DOHH2 (cell line): ENCODE data around the gene PAN2.
"Not testable (repeated sequence)": the region's sequence is repeated elsewhere in the genome, so short reads cannot be mapped to it uniquely, and the experiment has no call there.

Experiments
- H3F3A ChIP-seq: fragments of 200-600 bp; sonication (generic), shearing (Covaris generic); 2 replicates; pipeline ENCODE4 v1.6.0; 2016; ENCODE audit warnings: antibody characterized with exemption, mild to moderate bottlenecking; ENCODE audit not compliant: control insufficient read depth, insufficient read depth
- H3K27ac ChIP-seq: fragments of 200-600 bp; sonication (generic); 2 replicates; pipeline ENCODE4 v1.5.1; 2014; ENCODE audit warnings: low read depth, mild to moderate bottlenecking, low read length, moderate library complexity
- H3K27me3 ChIP-seq: fragments of 200-600 bp; sonication (generic); 2 replicates; pipeline ENCODE4 v1.6.1; 2014; ENCODE audit warnings: mild to moderate bottlenecking, low read length, mixed read lengths; ENCODE audit not compliant: control insufficient read depth
- H3K36me3 ChIP-seq: fragments of 200-600 bp; sonication (generic); 2 replicates; pipeline ENCODE4 v1.6.1; 2014; ENCODE audit warnings: mild to moderate bottlenecking, low read length, moderate library complexity, mixed read lengths; ENCODE audit not compliant: control insufficient read depth
- H3K4me1 ChIP-seq: fragments of 200-600 bp; sonication (generic); 2 replicates; pipeline ENCODE4 v1.6.1; 2014; ENCODE audit warnings: mild to moderate bottlenecking, low read length, mixed read lengths; ENCODE audit not compliant: control insufficient read depth
- H3K4me2 ChIP-seq: fragments of 200-600 bp; sonication (generic); 2 replicates; pipeline ENCODE4 v1.6.0; 2014; ENCODE audit warnings: mild to moderate bottlenecking, low read length, moderate library complexity
- H3K4me3 ChIP-seq: fragments of 200-600 bp; sonication (generic); 2 replicates; pipeline ENCODE4 v1.5.1; 2014; ENCODE audit warnings: mild to moderate bottlenecking, low read length, mixed read lengths
- H3K79me2 ChIP-seq: fragments of 200-600 bp; sonication (generic); 2 replicates; pipeline ENCODE4 v1.6.1; 2014; ENCODE audit warnings: mild to moderate bottlenecking, low read length, mixed read lengths; ENCODE audit not compliant: control insufficient read depth
- H3K9me2 ChIP-seq: fragments of 200-600 bp; sonication (generic); replicated peaks from 2 replicates; pipeline ENCODE4 v1.6.1; 2014; ENCODE audit warnings: mild to moderate bottlenecking, low read length, mixed read lengths; ENCODE audit not compliant: control insufficient read depth
- H3K9me3 ChIP-seq: fragments of 200-600 bp; sonication (generic); 2 replicates; pipeline ENCODE4 v1.6.1; 2014; ENCODE audit warnings: antibody characterized with exemption, low read length, mixed read lengths; ENCODE audit not compliant: control insufficient read depth, insufficient read depth
- H4K20me1 ChIP-seq: fragments of 200-600 bp; sonication (generic); 2 replicates; pipeline ENCODE4 v1.6.0; 2014; ENCODE audit warnings: low read depth, mild to moderate bottlenecking, antibody characterized with exemption, low read length, moderate library complexity; ENCODE audit not compliant: control insufficient read depth, insufficient read depth
- CTCF ChIP-seq: fragments of 200-600 bp; sonication (generic); IDR thresholded peaks from one replicate; pipeline ENCODE4 v1.5.1; 2014; ENCODE audit warnings: antibody characterized with exemption, mild to moderate bottlenecking, low read depth, low read length; ENCODE audit not compliant: poor library complexity, severe bottlenecking
- EZH2phosphoT487 ChIP-seq: fragments of 200-600 bp; sonication (generic); IDR thresholded peaks from 2 replicates; pipeline ENCODE4 v1.6.1; 2017; ENCODE audit warnings: borderline replicate concordance, mild to moderate bottlenecking, antibody characterized with exemption, low read length, moderate library complexity, mixed read lengths

Gene PAN2

GRCh38 chr12:56348776-56349175 lies 15.0 kb upstream of the PAN2 start:
- no peaks in the 10 kb centered on the region for H4K20me1 ChIP-seq
- no peaks in the 10 kb centered on the region for H3K9me2 ChIP-seq
- no peak overlapping the region for H3K4me3 ChIP-seq
- H3K4me1 ChIP-seq: no peaks in the 10 kb centered on the region
- H3K27ac ChIP-seq: no peak overlapping the region
- TF ChIP-seq EZH2phosphoT487: no peak
- peaks cover 66% of the 10 kb centered on the region for H3K36me3 ChIP-seq
- H3K4me2 ChIP-seq: no peak overlapping the region
- H3K27me3 ChIP-seq: no peaks in the 10 kb centered on the region
- no peaks in the 10 kb centered on the region for H3K79me2 ChIP-seq
- no peaks in the 10 kb centered on the region for H3F3A ChIP-seq
- H3K9me3 ChIP-seq: no peaks in the 10 kb centered on the region

DNA sequence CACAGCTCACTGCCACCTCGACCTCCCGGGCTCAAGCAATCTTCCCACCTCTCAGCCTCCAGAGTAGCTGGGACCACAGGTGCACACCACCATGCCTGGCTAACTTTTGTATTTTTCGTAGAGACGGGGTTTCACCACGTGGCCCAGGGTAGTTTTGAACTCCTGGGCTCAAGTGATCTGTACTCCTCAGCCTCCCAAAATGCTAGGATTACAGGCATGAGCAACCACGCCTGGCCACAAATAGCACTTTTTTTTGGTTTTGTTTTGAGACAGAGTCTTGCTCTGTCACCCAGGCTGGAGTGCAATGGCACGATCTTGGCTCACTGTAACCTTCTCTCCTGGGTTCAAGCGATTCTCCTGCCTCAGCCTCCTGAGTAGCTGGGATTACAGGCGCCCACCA lies 13.5 kb upstream of the PAN2 start:
- H3K4me1 ChIP-seq, H3K27ac ChIP-seq, H3F3A ChIP-seq, H3K9me2 ChIP-seq, H4K20me1 ChIP-seq, H3K4me2 ChIP-seq, H3K4me3 ChIP-seq, H3K9me3 ChIP-seq, H3K27me3 ChIP-seq, H3K79me2 ChIP-seq: not testable (repeated sequence)
- H3K36me3 ChIP-seq: peaks cover 69% of the 10 kb centered on the region

DNA sequence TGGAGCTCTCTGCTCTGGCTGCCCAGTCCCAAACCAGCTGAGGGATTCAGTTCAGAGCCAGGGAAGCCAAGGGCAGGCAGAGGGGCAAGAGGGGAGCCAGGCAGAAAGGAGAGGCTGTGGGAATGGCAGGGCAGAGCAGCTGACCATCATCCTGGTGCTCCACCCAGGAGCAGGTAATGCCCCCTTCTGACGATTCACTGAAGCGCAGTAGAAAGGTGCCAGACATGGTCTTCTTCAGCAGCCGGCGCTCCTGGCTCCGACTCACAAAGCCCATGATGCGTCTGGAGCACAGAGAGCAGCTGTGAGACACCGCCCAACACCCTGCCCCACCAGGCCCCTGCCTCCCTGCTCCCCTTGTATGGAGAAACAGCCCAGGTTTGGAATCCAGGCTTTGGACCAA lies 12.9 kb upstream of the PAN2 start:
- Histone ChIP-seq H3K36me3 (peaks cover 70% of the 10 kb centered on the region), H3K27me3 (no peaks in the 10 kb centered on the region), H3K27ac (no peak overlapping the region), H3K79me2 (no peaks in the 10 kb centered on the region), H3K9me3 (no peaks in the 10 kb centered on the region), H3F3A (no peaks in the 10 kb centered on the region; the same call in 1 of the 2 replicates), H4K20me1 (no peaks in the 10 kb centered on the region), H3K4me1 (no peaks in the 10 kb centered on the region), H3K4me3 (no peak overlapping the region), H3K9me2 (no peaks in the 10 kb centered on the region), H3K4me2 (no peak overlapping the region)
- TF ChIP-seq EZH2phosphoT487: no peak
- peak; percentile 19 for TF ChIP-seq CTCF

DNA sequence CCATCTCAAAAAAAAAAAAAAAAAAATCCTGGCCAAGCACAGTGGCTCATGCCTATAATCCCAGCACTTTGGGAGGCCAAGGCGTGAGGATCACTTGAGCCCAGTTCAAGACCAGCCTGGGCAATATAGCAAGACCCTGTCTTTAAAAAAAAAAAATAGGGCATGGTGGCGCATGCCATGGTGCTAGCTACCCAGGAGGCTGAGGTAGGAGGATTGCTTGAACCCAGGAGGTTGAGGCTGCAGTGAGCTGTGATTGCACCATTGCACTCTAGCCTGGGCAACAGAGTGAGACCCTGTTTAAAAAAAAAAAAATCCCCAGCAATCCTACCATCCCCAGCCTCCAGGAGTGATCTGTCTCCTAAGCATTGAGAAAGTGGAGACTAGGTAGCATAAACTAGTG lies 8.5 kb upstream of the PAN2 start:
- H3K79me2 ChIP-seq, H3K27ac ChIP-seq, H3K27me3 ChIP-seq, H3K9me2 ChIP-seq, H3K9me3 ChIP-seq, H3K4me3 ChIP-seq, H4K20me1 ChIP-seq, H3K4me2 ChIP-seq: not testable (repeated sequence)
- peaks cover 43% of the 10 kb centered on the region for H3K36me3 ChIP-seq
- H3K4me1 ChIP-seq: peaks cover 28% of the 10 kb centered on the region
- H3F3A ChIP-seq: peaks cover 17% of the 10 kb centered on the region

DNA sequence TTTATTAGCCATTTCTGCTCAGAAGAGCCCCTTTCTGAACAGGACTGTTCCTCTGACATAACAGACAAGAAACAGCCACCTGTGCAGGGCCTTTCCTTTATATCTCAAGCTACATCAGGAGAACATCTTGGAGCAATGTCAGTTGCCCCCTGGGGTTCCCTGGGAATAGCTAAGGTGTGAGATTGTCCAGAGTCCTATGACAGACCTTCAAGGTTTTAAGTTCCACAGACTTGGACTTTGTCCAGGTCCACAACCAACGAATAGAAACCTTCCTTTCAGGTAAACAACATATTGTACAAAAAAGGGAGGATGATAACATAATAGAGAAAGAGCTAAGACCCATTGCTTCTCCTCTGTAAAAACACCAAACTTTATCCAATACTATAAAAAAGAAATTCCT lies 7.8 kb upstream of the PAN2 start:
- TF ChIP-seq EZH2phosphoT487 (no peak), CTCF (no peak)
- H3K27me3 ChIP-seq: no peaks in the 10 kb centered on the region
- H3K9me2 ChIP-seq: no peaks in the 10 kb centered on the region
- H4K20me1 ChIP-seq: no peaks in the 10 kb centered on the region
- H3K27ac ChIP-seq: 0 out of 2 replicates have a peak overlapping the region, but pooled peaks have one; percentile 16
- no peak overlapping the region for H3K4me3 ChIP-seq
- H3K79me2 ChIP-seq: peaks cover 6% of the 10 kb centered on the region; the same call in 1 of the 2 replicates
- H3K9me3 ChIP-seq: no peaks in the 10 kb centered on the region
- H3K36me3 ChIP-seq: peaks cover 38% of the 10 kb centered on the region
- no peak overlapping the region for H3K4me2 ChIP-seq
- H3F3A ChIP-seq: peaks cover 20% of the 10 kb centered on the region
- peaks cover 35% of the 10 kb centered on the region for H3K4me1 ChIP-seq
